ENCODE results near the gene LRRC10.

LRRC10 gene, protein sequence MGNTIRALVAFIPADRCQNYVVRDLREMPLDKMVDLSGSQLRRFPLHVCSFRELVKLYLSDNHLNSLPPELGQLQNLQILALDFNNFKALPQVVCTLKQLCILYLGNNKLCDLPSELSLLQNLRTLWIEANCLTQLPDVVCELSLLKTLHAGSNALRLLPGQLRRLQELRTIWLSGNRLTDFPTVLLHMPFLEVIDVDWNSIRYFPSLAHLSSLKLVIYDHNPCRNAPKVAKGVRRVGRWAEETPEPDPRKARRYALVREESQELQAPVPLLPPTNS

GRCh38 chr12:69610729-69611128 lies at the start of gene LRRC10:
LRRC10 (minus strand) TSS chr12:69610907; CDS start chr12:69610838, 69 bp downstream.
- DNase-seq (ENCODE audit: low spot score): no peak

GRCh38 chr12:69660164-69660863 lies 49.6 kb upstream of the LRRC10 start:
- no peak for DNase-seq (ENCODE audit: low spot score)

DNA sequence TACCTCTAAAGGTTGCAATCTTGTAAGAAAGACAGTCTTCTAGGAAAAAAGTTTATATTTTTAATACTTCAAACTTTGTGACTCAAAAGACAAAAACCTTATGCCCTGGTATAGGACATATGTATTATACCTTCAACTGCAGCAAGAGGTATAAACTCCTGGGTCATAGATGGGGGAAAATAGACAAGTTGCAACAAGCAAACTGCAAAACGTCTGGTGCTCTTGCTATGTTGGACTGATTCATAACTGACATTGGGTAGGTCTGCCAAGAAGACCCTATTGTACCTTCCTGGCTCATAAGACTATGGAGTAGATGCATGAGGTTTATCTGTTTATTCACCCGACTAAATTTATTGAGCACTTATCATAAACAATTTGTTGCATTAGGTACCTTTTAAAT lies 47.5 kb upstream of the LRRC10 start:
- DNase-seq (ENCODE audit: low spot score): no peak

GRCh38 chr12:69657376-69658137 lies 46.9 kb upstream of the LRRC10 start:
- peak; percentile 18 for DNase-seq (ENCODE audit: low spot score)

- DNase-seq (ENCODE audit: low spot score): peak; percentile 80
Measured at GRCh38 chr12:69655616-69656340, 45.1 kb upstream of the LRRC10 start.

GRCh38 chr12:69653703-69654102 lies 43.0 kb upstream of the LRRC10 start:
- DNase-seq (ENCODE audit: low spot score): no peak

DNA sequence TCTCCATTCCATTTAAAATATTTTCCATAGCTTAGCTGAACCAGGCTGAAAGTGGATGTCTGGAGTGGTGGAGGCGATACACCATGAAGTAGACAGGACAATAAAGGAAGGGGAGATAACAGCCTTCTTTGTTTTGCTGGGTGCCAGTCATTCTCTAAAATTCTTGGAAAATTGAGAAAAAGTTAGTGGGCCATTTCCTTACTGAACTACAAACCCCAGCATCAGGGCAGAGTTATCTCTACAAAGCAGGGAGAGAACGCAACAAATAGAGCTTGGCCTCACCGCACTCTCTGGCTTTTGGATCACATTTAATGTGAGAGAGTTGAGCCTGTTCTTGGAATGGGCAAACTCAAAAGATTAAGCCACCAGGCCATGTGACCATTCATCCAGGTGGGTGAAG lies 41.2 kb upstream of the LRRC10 start:
- DNase-seq (ENCODE audit: low spot score): no peak

DNA sequence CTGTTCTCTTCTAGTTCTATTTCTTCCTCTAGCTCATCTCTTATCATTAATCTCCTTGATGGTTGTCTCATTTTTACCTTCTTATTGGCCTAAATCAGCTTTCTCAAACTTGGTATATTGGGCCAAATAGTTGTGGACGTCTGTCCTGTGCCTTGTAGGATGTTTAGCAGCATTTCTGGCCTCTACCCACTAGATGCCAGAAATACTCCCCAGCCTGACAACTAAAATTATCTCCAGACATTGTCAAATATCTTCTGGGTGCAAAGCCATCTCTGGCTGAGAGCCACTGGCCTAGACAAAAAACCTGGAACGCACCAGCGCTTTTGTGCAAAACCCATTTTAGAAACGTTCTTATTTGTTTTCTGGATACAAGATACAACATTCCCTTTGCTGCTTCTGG lies 38.8 kb upstream of the LRRC10 start:
- no peak for DNase-seq (ENCODE audit: low spot score)

- DNase-seq (ENCODE audit: low spot score): peak; percentile 76
Measured at GRCh38 chr12:69648476-69648875, 37.8 kb upstream of the LRRC10 start.

GRCh38 chr12:69647178-69647577 lies 36.5 kb upstream of the LRRC10 start:
- no peak for DNase-seq (ENCODE audit: low spot score)

GRCh38 chr12:69645031-69645430 lies 34.3 kb upstream of the LRRC10 start:
- peak; percentile 32 for DNase-seq (ENCODE audit: low spot score)

- no peak for DNase-seq (ENCODE audit: low spot score)
Measured at GRCh38 chr12:69644511-69644910, 33.8 kb upstream of the LRRC10 start.

GRCh38 chr12:69642531-69642930 lies 31.8 kb upstream of the LRRC10 start:
- no peak for DNase-seq (ENCODE audit: low spot score)

DNA sequence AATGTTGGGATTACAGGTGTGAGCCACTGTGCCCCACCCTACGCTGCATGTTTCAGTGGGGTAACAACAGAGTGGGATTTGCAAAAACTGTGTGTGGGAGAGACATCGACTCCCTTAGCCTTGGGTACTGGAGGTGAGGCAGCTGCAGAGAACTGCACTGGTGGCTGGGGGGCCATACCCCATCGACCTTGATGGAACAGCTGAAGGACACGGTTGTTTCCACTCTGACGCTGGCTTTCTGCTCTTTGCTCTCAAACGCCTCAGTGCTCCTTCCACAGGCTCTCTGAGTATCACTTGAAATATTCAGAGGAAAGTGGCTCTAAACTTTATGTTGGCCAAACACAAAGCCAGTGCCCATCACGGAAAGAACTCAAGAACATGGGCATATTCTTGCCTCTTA lies 30.8 kb upstream of the LRRC10 start:
- no peak for DNase-seq (ENCODE audit: low spot score)

- peak; percentile 91 for DNase-seq (ENCODE audit: low spot score)
Measured at GRCh38 chr12:69639400-69640016, 28.8 kb upstream of the LRRC10 start.

DNA sequence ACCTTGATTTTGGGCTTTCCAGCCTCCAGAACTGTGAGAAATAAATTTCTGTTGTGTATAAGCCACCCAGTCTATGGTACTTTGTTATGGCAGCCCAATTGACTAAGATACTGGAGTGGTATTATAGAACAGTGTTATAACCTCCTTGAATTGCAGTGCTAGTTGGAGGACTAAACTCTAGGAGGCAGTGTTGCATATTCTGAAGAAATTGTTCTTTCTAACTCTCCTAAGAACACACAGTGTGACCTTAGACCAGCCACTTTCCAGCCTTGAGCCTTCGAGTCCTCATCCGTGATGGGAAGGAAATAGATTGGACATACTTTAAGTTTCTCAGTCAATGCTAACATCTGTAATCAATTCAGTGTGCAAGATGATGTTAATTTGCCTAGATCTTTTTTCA lies 22.4 kb upstream of the LRRC10 start:
- no peak for DNase-seq (ENCODE audit: low spot score)

DNA sequence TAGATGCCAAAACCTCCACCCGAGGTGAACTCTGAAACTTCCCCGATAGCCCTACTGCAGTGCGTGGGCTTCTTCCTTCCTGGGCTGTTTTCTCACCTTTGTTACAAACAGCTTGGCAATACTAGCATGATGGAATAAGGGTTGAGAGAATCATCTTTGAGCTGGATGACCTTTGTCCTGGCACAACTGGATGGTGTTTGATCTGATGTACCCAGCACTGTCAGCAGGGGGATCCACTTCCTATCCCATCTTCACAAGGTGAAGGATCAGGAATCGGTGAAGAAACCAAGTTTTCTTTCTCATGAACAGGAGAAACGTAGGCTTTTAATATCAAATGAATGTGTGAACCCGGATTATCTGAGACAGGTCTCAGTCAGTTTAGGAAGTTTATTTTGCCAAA lies 19.5 kb upstream of the LRRC10 start:
- peak; percentile 30 for DNase-seq (ENCODE audit: low spot score)

DNA sequence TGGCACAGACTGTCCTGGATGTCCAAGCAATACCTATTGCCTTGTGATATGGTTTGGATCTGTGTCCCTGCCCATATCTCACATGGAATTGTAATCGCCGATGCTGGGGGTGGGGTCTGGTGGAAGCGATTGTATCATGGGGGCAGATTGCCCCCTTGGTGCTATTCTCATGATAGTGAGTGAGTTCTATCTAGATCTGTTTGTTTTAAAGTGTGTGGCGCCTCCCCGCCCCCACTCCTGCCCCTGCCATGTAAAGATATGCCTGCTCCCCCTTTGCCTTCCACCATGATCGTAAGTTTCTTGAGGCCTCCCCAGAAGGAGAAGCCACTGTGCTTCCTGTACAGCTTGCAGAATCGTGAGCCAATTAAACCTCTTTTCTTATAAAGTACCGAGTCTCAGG lies 16.8 kb upstream of the LRRC10 start:
- no peak for DNase-seq (ENCODE audit: low spot score)

- DNase-seq (ENCODE audit: low spot score): no peak
Measured at GRCh38 chr12:69623970-69624369, 13.3 kb upstream of the LRRC10 start.

DNA sequence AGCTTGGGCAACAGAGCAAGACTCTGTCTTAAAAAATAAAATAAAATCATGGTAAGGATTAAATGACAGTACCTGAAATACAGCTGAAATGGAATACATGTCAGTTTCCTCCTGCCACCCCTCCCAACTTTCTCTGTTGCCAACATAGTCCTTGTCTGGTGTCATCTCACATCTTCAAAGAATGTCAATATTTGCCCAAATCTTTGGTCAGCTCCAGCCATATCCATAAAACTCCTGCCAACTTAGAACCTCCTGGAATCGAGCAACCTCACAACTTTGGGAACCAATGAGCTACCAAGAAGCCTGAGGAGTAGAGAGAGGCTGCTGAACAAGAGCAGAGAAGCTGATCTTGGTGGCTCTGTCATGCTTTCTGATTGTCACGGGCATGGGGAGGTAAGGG lies 10.8 kb upstream of the LRRC10 start:
- no peak for DNase-seq (ENCODE audit: low spot score)

GRCh38 chr12:69620921-69621320 lies 10.2 kb upstream of the LRRC10 start:
- DNase-seq (ENCODE audit: low spot score): no peak

DNA sequence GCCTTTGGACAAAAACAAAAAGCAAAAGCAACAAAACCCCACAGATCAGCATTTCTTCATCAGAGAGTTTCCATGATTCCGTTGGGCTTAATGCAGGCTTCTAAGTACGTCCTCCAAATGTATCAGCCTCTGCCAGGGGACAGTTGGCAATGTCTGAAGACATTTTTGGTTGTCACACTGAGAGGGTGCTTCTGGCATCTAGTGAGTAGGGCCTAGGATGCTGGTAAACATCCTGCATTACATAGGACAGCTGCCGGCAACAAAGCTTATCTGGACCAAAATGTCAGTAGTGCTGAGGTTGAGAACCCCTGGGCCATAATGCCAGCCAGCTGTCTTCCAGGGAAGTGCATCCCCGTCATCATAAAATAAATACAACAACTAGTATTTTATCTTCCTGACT lies 9.4 kb upstream of the LRRC10 start:
- no peak for DNase-seq (ENCODE audit: low spot score)

Measured in AG20443 (cell line).